ENCODE results near the gene MEGF9. TPM values are rescaled to one million over a fixed set of nuclear protein-coding genes. Genes with fewer than 3 reads are reported as not detected.
A peak's percentile ranks its signal among the peaks of the same experiment; 100 is the strongest.

Gene MEGF9
- total and polyA plus RNA-seq, 2 of the 13 experiments (the other 11 are each of a cell fraction or from before 2014, with no cell fraction given): 3.1 to 3.3 TPM

DNA sequence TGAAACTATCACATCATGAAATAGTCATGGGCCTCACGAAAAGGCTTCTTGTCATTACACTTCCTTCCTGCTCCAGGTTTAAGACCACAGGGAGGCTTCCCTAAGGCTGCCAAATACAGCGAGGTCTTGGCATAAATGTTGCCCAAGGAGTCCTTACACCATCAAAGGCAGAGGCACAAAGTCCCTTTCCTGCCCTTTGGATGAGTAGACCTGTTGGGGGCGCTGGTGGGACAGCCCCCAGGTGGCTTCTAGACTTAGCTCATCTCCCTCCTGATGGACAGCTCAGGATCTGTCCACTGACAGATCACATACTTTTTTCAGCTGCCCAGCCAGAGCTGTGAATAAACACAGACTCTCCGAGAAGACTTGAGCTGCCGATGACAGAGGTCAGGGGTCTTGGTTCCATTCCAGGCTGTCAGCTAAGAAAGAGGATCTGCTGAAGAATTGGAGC, 15.5 kb upstream of the MEGF9 start (continued):
- TF ChIP-seq PAXIP1 (CRISPR knock-in tag; conservative IDR thresholded peaks at IDR 0.05) (no peak), ELF4 (CRISPR knock-in tag; IDR thresholded peaks at IDR 0.05; ENCODE audit: borderline replicate concordance) (no peak), ZBTB10 (CRISPR knock-in tag; IDR thresholded peaks at IDR 0.05; ENCODE audit: borderline replicate concordance) (no peak), PHF21A (CRISPR knock-in tag; IDR thresholded peaks at IDR 0.05) (no peak), ZNF235 (CRISPR knock-in tag; IDR thresholded peaks at IDR 0.05; ENCODE audit: borderline replicate concordance) (no peak), ZNF33A (CRISPR knock-in tag; IDR thresholded peaks at IDR 0.05; ENCODE audit: borderline replicate concordance) (no peak), PHF5A (CRISPR knock-in tag; IDR thresholded peaks at IDR 0.05; ENCODE audit: low read depth, unreplicated experiment) (no peak), HNF1A (IDR thresholded peaks at IDR 0.05; ENCODE audit: low read depth) (no peak), HNF1A (CRISPR knock-in tag; IDR thresholded peaks at IDR 0.05; ENCODE audit: borderline replicate concordance) (no peak), MXI1 (IDR thresholded peaks at IDR 0.05; ENCODE audit: borderline replicate concordance, low read depth, low read length) (no peak), RXRA (CRISPR knock-in tag; IDR thresholded peaks at IDR 0.05) (peak; percentile 20; the same call in 1 of the 2 replicates), ZNF296 (CRISPR knock-in tag; conservative IDR thresholded peaks at IDR 0.05) (no peak), GABPB1 (CRISPR knock-in tag; IDR thresholded peaks at IDR 0.05) (no peak)
- TF ChIP-seq, protein P1, sequence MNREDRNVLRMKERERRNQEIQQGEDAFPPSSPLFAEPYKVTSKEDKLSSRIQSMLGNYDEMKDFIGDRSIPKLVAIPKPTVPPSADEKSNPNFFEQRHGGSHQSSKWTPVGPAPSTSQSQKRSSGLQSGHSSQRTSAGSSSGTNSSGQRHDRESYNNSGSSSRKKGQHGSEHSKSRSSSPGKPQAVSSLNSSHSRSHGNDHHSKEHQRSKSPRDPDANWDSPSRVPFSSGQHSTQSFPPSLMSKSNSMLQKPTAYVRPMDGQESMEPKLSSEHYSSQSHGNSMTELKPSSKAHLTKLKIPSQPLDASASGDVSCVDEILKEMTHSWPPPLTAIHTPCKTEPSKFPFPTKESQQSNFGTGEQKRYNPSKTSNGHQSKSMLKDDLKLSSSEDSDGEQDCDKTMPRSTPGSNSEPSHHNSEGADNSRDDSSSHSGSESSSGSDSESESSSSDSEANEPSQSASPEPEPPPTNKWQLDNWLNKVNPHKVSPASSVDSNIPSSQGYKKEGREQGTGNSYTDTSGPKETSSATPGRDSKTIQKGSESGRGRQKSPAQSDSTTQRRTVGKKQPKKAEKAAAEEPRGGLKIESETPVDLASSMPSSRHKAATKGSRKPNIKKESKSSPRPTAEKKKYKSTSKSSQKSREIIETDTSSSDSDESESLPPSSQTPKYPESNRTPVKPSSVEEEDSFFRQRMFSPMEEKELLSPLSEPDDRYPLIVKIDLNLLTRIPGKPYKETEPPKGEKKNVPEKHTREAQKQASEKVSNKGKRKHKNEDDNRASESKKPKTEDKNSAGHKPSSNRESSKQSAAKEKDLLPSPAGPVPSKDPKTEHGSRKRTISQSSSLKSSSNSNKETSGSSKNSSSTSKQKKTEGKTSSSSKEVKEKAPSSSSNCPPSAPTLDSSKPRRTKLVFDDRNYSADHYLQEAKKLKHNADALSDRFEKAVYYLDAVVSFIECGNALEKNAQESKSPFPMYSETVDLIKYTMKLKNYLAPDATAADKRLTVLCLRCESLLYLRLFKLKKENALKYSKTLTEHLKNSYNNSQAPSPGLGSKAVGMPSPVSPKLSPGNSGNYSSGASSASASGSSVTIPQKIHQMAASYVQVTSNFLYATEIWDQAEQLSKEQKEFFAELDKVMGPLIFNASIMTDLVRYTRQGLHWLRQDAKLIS (CRISPR knock-in tag; IDR thresholded peaks at IDR 0.05): no peak
